Measurements from ENCODE around the gene SPON1.
"Not testable (repeated sequence)": the region's sequence is repeated elsewhere in the genome, so short reads cannot be mapped to it uniquely, and the experiment has no call there.

SPON1 gene

DNA sequence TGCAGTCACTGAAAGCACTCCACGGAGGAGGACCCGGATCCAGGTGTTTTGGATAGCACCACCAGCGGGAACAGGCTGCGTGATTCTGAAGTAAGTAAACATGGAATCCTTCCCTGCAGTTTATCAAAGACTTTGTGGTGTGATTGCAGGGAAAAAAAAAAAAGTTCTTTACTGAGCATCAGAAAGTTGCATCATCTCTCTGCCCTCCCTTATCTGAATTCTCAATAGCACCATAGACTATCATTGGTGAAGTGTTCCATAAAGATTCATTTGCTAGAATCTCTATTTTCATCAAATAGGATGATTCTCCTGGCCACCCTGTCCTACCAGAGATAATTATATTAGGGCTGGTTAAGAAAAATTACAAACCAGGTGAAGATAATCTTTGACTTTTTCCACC, 79.0 kb downstream of the SPON1 start:
- DNase-seq (ENCODE audit: low spot score): no peak

DNA sequence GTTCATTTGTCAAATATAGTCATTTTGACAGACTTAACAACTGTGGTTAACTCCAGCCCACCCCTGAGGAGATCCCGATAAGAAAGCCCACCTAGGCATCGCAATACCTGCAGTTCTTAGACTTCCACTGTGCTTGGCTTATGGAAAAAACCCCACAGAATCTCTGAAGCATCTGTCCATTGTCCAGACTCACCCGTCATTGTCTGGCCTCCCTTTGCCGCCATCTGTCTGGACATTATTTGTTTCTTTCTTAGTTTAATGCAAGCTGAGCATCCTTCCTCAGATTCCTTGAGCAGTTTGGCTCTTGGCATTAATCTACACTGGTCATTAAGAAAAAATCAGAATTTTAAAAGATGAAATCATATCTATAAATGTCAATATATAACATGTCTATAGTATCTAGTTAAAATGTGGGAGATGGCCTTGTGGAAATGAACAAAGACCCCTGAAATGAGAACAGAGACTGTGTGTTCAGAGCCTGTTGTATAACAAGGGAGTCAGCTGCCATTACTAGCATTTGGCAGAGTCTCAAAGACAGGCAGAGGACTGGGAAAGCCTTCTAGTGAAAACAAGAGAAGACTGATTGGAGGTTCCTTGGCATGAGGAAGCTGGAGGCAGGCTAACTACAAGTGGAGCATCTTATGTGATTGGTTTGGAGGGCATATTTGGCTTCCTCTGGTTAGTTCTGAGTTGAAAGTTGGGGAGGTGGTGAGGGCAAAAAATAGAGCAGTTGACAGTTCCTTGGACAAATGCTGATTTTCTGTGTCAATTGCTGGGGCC, 80.4 kb downstream of the SPON1 start:
- DNase-seq (ENCODE audit: low spot score): no peak

DNA sequence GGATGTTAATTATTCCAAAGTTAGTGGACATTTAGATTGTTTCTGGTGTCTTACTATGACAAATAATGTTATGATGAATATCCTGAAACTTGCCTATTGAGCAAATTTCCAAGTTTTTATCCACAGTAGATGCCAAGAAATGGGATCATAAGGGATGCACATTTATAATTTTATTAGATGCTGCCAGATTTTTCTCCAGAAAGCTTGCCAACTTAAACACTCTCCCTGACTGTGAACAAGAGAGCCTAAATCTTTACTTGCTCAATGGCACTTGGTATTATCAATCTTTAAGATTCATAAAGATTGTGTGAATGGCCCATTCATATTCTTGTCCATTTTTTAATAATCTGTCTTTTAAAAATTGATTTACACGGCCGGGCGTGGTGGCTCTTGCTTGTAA, 82.4 kb downstream of the SPON1 start:
- DNase-seq (ENCODE audit: low spot score): no peak

DNA sequence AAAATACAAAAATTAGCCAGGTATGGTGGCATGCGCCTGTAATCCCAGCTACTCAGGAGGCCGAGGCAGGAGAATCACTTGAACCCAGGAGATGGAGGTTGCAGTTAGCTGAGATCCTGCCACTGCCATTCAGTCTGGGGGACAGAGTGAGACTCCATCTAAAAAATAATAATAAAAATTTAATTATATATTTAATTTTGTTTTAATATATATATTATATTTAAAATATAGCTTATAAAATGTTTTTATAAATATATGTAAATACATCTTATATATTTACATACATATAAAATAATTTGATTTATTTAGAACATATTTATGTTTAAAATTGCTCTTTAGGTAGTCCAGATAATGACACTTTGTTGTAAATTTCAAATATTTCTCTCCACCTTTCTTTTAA, 82.9 kb downstream of the SPON1 start:
- DNase-seq (ENCODE audit: low spot score): no peak

DNA sequence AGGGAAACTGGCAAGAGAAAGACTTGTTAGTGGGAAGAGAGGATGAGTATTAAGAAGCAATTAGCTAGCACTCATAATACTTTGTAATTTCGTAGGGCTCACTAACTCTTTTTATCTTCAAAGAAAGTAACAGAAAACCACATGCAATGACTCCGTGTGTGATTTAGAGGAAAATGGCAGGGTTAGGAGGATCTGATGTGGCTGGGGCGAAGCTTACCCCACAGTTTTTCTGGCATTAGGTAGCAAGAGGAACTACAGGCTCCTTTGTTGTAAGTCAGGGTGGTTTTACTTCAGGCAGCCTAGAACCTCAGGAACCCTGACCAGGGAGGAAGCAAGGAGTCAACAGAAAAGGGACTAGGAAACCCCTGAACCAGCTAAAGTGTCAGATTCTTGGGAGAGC, 89.7 kb downstream of the SPON1 start:
- DNase-seq (ENCODE audit: low spot score): no peak

DNA sequence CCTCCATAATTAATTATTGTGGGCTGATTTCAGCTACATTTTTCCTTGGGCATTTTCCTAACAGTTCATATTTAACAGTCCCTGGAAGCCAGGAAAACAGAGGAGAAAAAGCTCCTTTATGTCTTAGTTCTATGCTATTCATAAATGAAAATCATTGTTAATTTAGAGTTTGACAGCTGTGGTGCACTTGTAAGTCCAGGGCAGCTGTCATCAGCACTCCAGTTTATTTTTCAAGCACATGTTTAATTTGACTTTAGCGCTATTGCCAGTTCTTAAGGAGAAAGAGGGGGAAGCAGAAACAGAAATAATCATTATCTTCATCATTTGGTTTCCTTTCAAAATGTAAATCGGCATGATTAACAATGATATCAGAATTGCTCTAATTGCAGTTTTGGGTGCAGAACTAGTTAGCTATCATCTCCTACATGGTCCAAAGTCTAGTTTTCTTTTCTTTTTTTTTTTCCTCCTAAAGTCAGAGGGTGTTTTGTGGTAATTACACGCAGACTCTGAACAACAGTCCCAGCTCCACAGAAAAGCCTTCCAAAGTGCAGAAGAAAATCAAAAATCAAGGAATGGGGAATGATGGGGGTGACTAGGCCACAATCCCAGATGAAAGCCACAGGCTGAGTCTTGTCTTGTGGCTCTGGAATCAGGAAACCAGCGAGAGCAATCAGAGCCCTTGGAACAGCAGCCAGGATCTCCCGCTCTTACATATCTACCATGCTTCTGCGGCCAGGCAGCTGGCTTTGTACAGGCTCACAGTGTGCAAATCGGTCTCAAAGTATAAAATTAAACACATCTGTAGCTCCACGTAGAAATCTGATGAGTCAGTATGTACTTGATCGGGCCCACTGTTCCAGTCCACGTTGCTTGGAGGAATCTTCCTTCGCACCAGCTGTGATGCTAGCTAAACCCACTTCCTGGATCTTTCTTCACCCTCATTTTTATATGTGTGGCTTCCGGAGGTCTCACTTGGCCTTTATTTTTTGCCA, 91.9 kb downstream of the SPON1 start:
- no peak for DNase-seq (ENCODE audit: low spot score)

DNA sequence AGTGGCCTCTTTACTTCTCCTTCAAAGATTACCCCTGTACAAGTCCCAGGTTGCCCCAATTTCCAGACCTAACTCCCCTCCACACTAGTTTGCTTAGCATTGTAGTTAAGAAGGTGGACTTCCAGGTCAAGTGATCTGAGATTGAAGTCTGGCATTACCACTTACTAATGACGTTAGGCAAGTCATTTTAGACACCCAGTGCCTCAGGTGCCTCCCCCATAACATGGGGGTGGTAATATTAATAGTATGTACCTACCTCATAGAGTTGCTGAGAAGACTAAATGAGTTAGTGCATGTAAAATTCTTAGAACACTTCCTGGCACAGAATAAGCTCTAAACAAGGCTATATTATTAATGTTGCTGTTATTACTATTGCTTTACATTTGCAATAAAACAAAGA, 93.4 kb downstream of the SPON1 start:
- DNase-seq (ENCODE audit: low spot score): no peak

DNA sequence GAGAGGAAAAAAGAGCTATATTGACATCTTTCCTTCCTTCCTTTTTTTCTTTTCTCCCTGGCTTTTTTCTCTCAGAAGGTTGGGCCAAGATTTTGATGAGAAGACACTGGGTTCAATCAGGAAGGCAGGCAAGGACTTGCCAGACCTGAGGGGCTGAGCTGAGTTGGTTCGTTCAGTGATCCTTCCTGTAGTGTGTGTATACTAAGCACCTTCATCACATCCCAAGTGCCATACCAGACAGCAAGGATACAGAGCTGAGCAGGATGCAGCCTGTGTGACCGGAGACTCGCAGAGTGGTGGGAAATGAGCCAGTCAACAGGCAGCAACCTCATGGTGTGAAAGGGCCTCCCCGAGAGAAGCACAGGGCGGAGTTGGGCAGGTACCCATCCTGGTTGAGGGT, 95.5 kb downstream of the SPON1 start:
- no peak for DNase-seq (ENCODE audit: low spot score)

DNA sequence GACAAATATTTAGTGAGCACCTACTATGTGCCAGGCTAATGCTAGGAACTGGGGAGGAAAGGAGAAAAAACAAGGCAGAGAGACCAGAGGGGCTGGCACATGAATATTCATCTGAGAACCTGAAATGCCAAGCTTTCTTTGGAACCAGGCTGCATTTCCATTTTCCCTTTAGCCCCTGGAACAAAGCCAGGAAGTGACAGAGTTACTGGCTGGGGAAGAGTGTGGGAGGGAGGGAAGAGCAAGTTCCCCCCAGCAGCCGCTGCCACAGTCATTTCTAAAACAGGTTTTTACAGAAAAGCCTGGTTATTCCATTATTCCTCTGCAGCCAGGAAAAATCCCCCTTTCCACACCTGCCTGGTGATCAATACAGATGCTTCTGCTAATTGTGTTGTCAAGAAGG, 97.0 kb downstream of the SPON1 start:
- DNase-seq (ENCODE audit: low spot score): no peak

DNA sequence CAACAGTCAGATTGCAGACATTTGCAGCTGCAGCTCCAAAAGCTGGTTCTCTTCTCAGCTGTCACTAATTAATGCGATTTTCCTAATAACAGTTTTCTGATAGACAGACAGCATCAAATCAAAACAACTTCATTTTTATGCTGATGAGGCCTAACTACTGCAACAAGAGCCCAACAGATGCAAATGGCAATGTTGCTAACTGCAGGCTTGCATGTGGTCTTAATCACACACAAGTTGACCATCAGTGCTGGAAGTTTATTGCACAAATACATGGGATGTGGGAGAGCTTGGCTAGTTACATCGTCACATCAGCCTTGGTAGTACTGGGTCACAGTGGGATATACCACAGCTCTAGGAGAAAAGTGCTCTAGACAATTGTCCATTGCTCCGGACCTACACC, 99.2 kb downstream of the SPON1 start:
- DNase-seq (ENCODE audit: low spot score): no peak

DNA sequence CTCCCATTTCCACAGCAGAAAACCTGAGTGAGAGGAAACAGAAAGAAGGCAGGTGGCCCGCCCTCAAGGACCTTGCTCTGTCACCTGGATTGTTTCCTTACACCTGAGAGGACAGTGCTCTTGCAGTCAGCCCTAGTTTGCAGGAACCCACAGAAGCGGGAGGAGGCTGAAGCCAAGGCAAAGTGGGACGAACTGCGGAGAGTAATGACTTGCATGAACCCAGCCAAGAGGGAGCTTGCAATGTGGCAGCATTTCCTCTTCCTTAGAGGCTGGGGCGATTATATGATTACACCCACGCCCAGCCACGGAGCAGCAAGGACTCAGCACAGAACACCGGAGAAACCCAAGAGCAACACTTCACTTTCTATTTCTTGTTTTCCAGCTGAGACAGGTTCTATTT, 102.6 kb downstream of the SPON1 start:
- DNase-seq (ENCODE audit: low spot score): no peak

DNA sequence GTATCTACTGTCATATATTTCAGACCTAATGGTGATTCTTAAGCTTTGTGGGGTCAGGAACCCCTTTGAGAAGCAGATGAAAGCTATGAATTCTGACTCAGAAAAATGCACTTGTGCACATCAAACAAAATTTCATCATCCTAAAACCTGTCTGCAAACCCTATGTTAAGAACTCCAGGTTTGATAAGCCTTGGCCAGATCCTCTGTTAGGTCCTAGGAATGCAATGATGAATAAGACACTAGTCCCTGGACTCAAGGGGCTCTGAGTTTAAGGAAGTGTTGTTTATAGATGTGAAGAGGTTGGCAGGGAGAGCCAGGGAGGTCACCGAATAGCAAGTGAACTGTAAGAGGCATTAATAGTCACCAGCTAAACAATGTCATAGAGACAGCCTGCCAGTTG, 103.2 kb downstream of the SPON1 start:
- no peak for DNase-seq (ENCODE audit: low spot score)

DNA sequence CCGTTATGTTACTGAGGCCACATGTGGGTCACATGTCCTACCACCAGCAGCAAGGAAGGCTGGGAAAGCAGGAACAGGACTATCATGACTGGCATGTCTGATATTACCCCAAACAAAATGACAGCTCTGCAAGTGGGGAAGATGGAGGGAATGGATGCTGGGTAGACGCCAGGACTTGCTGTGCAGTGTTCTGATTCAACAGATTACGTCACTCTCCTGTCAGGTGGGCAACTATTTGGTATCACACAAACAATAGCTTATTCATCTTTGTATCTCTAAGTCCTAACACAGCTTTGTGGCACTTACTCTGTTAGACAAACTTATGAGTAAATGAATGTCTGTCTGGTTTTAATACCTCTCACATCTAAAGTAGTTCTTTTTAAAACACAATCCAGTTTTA, 105.2 kb downstream of the SPON1 start:
- no peak for DNase-seq (ENCODE audit: low spot score)

DNA sequence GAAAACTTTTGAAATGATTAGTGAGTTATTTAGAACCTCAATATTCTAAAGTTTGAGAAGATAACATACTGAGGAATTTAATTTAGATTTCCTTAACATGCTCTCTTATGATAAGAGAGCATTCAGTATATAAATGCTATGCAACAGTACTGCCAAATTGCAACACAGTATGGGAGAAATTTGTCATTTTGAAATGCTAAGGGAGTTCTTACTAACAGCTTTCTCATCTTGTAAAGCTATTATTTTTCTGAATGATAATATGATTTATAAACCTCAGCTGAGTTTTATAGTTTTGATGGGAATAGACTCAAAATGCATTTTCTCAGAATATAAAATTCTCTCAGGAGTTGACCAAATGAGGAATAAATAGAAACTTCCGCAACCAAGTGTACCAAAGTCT, 108.4 kb downstream of the SPON1 start:
- no peak for DNase-seq (ENCODE audit: low spot score)

DNA sequence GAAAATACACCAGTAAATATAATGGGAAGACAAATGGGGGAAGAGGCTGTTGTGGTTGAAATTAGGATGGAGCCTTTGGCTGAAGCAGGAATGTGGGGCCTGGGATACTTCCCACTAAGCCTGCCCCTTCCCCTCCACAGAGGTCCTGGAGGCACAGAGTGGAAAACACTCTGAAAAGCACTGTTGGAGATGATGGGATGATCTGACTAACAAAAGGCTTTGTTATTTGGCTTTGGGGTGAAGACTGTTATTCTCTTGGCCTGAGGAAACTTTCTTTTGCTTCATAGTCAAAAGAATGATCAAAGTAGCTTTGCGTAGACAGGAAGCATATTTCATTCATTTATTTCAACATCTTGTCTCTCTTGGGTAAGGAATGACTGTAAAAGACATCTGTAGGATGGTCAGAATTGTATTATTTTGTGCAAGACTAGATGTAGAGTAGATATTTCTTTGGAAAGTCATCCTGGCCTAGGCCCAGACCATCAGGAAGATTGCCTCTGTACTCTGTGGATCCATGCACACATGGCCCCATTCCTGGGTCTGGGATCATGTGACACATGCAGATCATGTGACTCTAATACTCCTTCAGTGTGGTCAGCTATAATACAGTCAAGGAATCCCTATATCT, 111.4 kb downstream of the SPON1 start:
- no peak for DNase-seq (ENCODE audit: low spot score)

DNA sequence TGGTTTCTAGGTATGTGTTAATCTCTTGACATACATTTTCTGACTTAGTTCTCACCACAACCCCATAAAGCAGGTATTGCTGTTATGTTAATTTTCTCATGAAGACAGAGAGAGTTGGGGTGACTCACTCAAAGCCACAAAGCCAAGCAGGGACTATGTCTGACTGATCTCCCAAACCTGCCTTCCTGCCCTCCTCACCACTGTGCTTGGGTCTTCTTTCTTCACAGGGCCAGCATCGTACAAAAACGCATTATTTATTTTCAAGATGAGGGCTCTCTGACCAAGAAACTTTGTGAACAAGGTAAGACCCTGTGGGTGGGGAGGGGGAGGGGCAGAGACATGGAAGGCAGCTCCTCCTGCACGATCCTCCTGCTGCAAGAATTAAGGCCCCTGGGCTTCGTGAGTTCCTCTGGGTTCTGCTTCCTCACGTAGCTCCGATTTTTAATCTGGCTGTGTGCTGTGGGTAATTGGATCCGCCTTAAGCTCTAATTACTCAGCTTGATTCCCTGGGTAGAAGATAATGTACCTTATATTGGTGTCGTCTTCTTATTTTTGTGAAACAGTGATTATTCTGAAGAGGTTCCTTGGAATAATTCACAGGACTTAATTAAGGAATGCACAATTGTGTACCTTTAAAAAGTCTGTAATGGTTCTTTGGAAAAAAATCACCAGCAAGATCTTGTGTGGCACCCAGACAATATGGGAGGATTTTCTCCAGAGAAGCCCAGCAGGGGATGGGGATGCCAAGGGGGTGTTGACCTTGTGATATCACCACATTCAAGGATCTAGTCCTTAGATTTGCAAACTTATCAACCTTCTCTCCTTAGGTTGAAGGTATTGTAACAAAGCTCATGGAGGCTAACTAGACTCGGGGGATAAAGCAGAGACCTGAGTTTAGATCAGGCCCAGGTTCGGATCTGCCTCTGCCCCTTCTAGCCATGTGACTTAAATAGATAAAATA, 112.9 kb downstream of the SPON1 start:
- DNase-seq (ENCODE audit: low spot score): no peak

DNA sequence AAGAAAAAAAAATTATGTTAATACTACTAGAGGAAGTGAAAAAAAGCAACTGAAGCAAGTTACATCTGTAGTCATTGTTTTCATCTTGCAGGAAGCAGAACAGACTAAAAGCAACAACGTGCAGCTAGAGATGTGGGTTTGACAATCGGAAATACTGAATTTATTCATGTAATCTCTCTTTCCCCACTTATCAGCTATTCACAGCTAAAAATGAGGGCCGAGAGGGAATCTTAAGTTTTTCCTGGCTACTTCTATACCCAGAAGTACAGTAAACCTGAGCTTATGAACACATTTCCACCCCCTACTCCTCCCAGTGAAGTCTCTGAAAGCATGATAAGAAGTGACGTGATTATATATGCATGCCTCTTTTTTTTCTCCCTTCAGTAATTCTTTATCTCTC, 116.5 kb downstream of the SPON1 start:
- DNase-seq (ENCODE audit: low spot score): no peak

DNA sequence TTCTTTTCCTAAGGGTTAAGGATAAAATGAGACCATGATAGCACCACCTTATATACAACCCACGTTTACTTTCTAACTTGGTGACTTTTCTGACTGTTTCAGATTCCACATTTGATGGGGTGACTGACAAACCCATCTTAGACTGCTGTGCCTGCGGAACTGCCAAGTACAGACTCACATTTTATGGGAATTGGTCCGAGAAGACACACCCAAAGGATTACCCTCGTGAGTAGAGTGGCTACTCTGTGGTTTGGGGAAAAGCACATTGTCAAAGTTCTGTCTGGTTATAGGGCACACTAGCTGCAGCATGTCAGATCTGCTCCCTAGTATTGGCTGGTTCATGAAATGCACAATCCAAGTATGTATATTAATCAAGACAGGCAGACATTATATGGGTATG, 117.3 kb downstream of the SPON1 start:
- no peak for DNase-seq (ENCODE audit: low spot score)

DNA sequence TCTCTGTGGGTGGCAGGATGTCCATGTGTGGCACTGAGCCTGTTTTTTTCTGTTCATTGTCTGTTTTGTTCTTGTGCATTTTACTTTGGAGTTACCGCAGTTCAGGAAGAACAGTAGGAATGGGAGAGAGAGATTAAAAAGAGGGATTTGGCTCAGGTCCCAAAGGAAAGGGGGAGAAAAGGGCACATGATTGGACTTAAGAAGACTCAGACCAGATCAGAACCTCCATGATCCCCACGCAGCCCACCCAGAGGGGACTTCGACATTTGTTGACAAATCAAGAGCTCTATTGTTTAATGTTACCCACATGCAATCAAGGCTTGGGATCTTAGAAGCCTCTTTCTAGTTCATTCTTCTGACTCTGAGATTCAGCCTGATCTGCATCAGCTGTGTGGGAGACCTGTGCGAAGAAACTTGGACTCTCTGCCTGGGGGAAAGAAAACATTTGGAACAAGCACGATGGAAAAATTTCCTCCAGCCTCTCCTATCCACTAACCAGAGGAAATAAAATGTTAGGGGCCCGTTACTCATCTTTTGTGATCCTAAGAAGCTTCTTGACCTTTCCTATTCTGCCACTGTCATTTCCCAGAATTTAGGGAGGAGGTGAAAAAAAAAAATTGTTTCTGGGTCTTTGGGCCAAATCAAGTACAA, 119.2 kb downstream of the SPON1 start:
- DNase-seq (ENCODE audit: low spot score): no peak

DNA sequence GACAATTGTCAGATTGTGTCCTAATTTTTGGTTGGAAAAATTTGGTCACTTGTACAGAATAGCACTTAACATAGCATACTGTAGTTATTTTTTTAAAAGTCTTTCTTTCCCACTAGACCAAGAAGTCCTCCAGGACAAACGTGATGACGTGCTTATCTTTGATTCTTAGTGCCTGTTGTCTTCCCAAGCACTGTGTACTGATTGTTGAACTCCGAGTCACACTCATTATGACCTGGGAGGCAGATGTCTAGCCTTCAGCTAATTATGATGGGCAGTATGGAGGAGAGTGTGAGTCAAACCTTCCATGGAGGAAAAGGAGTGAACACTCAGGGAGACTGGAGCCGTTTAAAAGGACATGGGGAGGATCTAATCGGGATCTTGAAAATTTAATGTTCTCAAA, 119.8 kb downstream of the SPON1 start:
- DNase-seq (ENCODE audit: low spot score): no peak

DNA sequence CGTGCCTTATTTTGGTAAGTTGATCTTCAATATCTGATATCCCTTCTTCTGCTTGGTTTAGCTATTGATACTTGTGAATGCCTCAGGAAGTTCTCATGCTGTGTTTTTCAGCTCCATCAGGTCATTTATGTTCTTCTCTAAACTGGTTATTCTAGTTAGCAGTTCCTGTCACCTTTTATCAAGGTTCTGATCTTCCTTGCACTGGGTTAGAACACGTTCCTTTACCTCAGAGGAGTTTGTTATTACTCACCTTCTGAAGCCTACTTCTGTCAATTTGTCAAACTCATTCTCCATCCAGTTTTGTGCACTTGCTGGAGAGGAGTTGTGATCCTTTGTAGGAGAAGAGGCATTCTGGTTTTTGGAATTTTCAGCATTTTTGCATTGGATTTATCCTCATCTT, 126.3 kb downstream of the SPON1 start:
- DNase-seq (ENCODE audit: low spot score): not testable (repeated sequence)

Data from left forelimb (tissue), 1 donor.